ENCODE data around the gene BMP8A.
"Not testable (repeated sequence)": the region's sequence is repeated elsewhere in the genome, so short reads cannot be mapped to it uniquely, and the experiment has no call there.

The BMP8A gene

DNA sequence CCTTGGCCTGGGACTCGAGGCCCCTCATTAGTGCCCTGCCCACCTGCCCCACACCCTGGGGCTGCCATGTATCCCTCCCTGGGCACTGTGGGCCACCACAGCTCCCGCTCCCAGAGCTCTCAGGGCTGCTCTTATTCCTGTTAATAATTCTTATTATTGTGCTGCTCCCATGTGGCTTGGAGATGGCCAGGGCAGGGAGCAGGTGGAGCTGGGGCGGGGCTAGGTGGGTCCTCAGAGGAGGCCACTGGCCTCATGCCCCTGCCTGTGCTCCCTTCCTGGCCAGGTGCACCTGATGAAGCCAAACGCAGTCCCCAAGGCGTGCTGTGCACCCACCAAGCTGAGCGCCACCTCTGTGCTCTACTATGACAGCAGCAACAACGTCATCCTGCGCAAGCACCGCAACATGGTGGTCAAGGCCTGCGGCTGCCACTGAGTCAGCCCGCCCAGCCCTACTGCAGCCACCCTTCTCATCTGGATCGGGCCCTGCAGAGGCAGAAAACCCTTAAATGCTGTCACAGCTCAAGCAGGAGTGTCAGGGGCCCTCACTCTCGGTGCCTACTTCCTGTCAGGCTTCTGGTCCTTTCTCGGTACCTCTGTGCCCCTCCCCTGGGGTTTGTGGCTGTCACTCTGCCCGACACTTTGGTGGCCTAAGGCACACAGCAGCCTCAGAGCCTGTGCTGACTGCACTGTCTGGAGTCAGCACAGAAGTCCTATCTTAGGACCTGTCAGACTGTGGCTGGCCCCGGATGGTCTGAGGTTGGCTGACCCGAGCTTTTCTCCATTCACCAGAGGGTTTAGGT lies 34.1 kb downstream of the BMP8A start:
- H3K4me1 ChIP-seq (ENCODE audit: insufficient read depth, low read length), result no peaks in the 10 kb centered on the region
- H2AFZ ChIP-seq (ENCODE audit: low read depth, low read length), result no peak overlapping the region
- no peaks in the 10 kb centered on the region; the same call in 1 of the 2 replicates for H4K20me1 ChIP-seq (ENCODE audit: insufficient read depth, low read length)
- H3K27ac ChIP-seq (ENCODE audit: low read length), result no peak overlapping the region
- H3K79me2 ChIP-seq (ENCODE audit: insufficient read depth, low read length), result no peaks in the 10 kb centered on the region
- H3K9ac ChIP-seq (ENCODE audit: low read depth, low read length), result no peak overlapping the region
- TF ChIP-seq EZH2 (IDR thresholded peaks at IDR 0.05; ENCODE audit: borderline replicate concordance, low read depth, low read length, severe bottlenecking), result no peak
- TF ChIP-seq, protein P1, sequence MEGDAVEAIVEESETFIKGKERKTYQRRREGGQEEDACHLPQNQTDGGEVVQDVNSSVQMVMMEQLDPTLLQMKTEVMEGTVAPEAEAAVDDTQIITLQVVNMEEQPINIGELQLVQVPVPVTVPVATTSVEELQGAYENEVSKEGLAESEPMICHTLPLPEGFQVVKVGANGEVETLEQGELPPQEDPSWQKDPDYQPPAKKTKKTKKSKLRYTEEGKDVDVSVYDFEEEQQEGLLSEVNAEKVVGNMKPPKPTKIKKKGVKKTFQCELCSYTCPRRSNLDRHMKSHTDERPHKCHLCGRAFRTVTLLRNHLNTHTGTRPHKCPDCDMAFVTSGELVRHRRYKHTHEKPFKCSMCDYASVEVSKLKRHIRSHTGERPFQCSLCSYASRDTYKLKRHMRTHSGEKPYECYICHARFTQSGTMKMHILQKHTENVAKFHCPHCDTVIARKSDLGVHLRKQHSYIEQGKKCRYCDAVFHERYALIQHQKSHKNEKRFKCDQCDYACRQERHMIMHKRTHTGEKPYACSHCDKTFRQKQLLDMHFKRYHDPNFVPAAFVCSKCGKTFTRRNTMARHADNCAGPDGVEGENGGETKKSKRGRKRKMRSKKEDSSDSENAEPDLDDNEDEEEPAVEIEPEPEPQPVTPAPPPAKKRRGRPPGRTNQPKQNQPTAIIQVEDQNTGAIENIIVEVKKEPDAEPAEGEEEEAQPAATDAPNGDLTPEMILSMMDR (IDR thresholded peaks at IDR 0.05; ENCODE audit: borderline replicate concordance, extremely low read depth, low read length, poor library complexity, severe bottlenecking), result no peak
- DNase-seq (peak; percentile 59), ATAC-seq (ENCODE audit: insufficient read depth, low read depth) (peak; percentile 89)
- H3K4me3 ChIP-seq (ENCODE audit: low read depth in 1 of 2, low read length in 2 of 2), result no peak overlapping the region
- H3K27me3 ChIP-seq (ENCODE audit: insufficient read depth, low read length, poor library complexity), result no peaks in the 10 kb centered on the region
- H3K4me2 ChIP-seq (ENCODE audit: insufficient read depth, low read length), result no peak overlapping the region
- no peaks in the 10 kb centered on the region for H3K9me3 ChIP-seq (ENCODE audit: insufficient read depth, low read length, severe bottlenecking)
- H3K36me3 ChIP-seq (ENCODE audit: insufficient read depth, low read length), result peaks cover 30% of the 10 kb centered on the region

- no peaks in the 10 kb centered on the region; the same call in 1 of the 2 replicates for H4K20me1 ChIP-seq (ENCODE audit: insufficient read depth, low read length)
- TF ChIP-seq EZH2 (IDR thresholded peaks at IDR 0.05; ENCODE audit: borderline replicate concordance, low read depth, low read length, severe bottlenecking), result no peak
- TF ChIP-seq, protein P1 (IDR thresholded peaks at IDR 0.05; ENCODE audit: borderline replicate concordance, extremely low read depth, low read length, poor library complexity, severe bottlenecking), result no peak
- H3K27me3 ChIP-seq (ENCODE audit: insufficient read depth, low read length, poor library complexity), result no peaks in the 10 kb centered on the region
- H3K27ac ChIP-seq (ENCODE audit: low read length), result no peak overlapping the region
- ATAC-seq (ENCODE audit: insufficient read depth, low read depth) (no peak), DNase-seq (no peak)
- no peaks in the 10 kb centered on the region for H3K79me2 ChIP-seq (ENCODE audit: insufficient read depth, low read length)
- peaks cover 38% of the 10 kb centered on the region for H3K36me3 ChIP-seq (ENCODE audit: insufficient read depth, low read length)
- no peak overlapping the region for H2AFZ ChIP-seq (ENCODE audit: low read depth, low read length)
- no peaks in the 10 kb centered on the region for H3K4me1 ChIP-seq (ENCODE audit: insufficient read depth, low read length)
- H3K4me3 ChIP-seq (ENCODE audit: low read depth in 1 of 2, low read length in 2 of 2), result no peak overlapping the region
- H3K9ac ChIP-seq (ENCODE audit: low read depth, low read length), result no peak overlapping the region
- H3K9me3 ChIP-seq (ENCODE audit: insufficient read depth, low read length, severe bottlenecking), result no peaks in the 10 kb centered on the region
- H3K4me2 ChIP-seq (ENCODE audit: insufficient read depth, low read length), result no peak overlapping the region
Measured at GRCh38 chr1:39526466-39527189, 35.2 kb downstream of the BMP8A start.

DNA sequence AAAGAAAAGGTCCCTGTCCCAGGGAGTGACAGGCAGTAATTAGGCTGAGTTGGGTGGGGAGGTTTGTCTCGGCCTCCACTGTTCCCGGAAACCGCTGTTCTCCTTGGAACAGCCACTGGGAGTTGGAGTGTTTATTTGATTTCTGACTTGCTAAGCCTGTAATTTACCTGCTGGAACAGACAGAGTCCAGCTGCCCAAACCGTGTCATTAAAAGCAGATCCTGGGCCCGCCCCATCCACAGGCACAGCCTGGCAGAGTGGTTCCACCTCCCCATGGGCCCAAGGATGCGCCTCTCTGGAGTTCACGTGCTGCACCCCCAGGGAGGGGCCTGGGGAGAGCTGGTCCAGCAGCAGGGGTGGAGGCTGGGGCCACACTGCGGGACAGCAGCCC lies 35.7 kb downstream of the BMP8A start:
- not testable (repeated sequence) for H3K4me2 ChIP-seq (ENCODE audit: insufficient read depth, low read length); H4K20me1 ChIP-seq (ENCODE audit: insufficient read depth, low read length); DNase-seq; H3K27ac ChIP-seq (ENCODE audit: low read length); H3K9me3 ChIP-seq (ENCODE audit: insufficient read depth, low read length, severe bottlenecking); H3K79me2 ChIP-seq (ENCODE audit: insufficient read depth, low read length); H3K27me3 ChIP-seq (ENCODE audit: insufficient read depth, low read length, poor library complexity); H3K9ac ChIP-seq (ENCODE audit: low read depth, low read length); H2AFZ ChIP-seq (ENCODE audit: low read depth, low read length); H3K4me1 ChIP-seq (ENCODE audit: insufficient read depth, low read length); ATAC-seq (ENCODE audit: insufficient read depth, low read depth); H3K4me3 ChIP-seq (ENCODE audit: low read depth in 1 of 2, low read length in 2 of 2)
- H3K36me3 ChIP-seq (ENCODE audit: insufficient read depth, low read length), result peaks cover 40% of the 10 kb centered on the region

DNA sequence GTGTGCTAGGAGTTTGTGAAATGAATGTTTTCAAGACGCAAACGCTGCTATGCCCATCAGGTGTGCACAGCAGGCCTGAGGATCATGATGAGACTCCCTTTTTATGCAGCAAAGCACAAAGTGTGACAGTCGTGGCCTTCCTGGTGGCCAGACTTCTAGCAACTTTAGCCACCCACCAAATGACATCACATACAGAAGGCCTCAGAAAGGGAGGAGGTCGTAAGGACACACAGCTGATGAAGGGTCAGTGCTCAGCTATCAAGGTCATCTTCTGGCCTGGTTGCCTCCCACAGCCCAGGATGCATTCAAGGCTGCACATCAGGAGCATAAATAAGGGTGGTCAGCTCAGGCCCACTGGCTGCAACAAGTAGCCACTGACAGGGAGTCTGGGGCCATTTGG lies 36.6 kb downstream of the BMP8A start:
- no peaks in the 10 kb centered on the region for H3K4me1 ChIP-seq (ENCODE audit: insufficient read depth, low read length)
- H2AFZ ChIP-seq (ENCODE audit: low read depth, low read length), result no peak overlapping the region
- ATAC-seq (ENCODE audit: insufficient read depth, low read depth) (no peak), DNase-seq (no peak)
- no peak overlapping the region for H3K4me3 ChIP-seq (ENCODE audit: low read depth in 1 of 2, low read length in 2 of 2)
- no peaks in the 10 kb centered on the region for H3K27me3 ChIP-seq (ENCODE audit: insufficient read depth, low read length, poor library complexity)
- peaks cover 40% of the 10 kb centered on the region for H3K36me3 ChIP-seq (ENCODE audit: insufficient read depth, low read length)
- no peak for TF ChIP-seq EZH2 (IDR thresholded peaks at IDR 0.05; ENCODE audit: borderline replicate concordance, low read depth, low read length, severe bottlenecking)
- TF ChIP-seq, protein P1 (IDR thresholded peaks at IDR 0.05; ENCODE audit: borderline replicate concordance, extremely low read depth, low read length, poor library complexity, severe bottlenecking), result no peak
- H3K9ac ChIP-seq (ENCODE audit: low read depth, low read length), result no peak overlapping the region
- no peaks in the 10 kb centered on the region for H3K9me3 ChIP-seq (ENCODE audit: insufficient read depth, low read length, severe bottlenecking)
- H3K79me2 ChIP-seq (ENCODE audit: insufficient read depth, low read length), result no peaks in the 10 kb centered on the region
- no peaks in the 10 kb centered on the region; the same call in 1 of the 2 replicates for H4K20me1 ChIP-seq (ENCODE audit: insufficient read depth, low read length)
- H3K4me2 ChIP-seq (ENCODE audit: insufficient read depth, low read length), result no peak overlapping the region
- no peak overlapping the region for H3K27ac ChIP-seq (ENCODE audit: low read length)

All from DND-41 (cell line).